Gastroesophageal sphincter (tissue), 3 donors: ENCODE results near the gene PLEKHA8.

ENCODE experiments used
- POLR2A ChIP-seq, 2 donors: fragments of 450-650 bp; IDR thresholded peaks; one replicate each; pipeline ENCODE4 v1.6.1; 2017; ENCODE audit warnings: antibody characterized with exemption in 2 of 2, mild to moderate bottlenecking in 2 of 2, moderate library complexity in 1 of 2
- POLR2AphosphoS5 ChIP-seq: sonication (generic); formaldehyde crosslinking; IDR thresholded peaks from one replicate; pipeline ENCODE4 v1.6.1; 2017; ENCODE audit warnings: antibody characterized with exemption
- TF ChIP-seq, protein P1 (sequence below), 4 experiments: fragments of 200-600 bp in 2 of 4; fragments of 450-650 bp in 2 of 4; sonication (generic) in 1 of 4; IDR thresholded peaks; one replicate each; pipeline ENCODE4 v1.5.1; 2017 to 2019; ENCODE audit warnings: antibody characterized with exemption in 4 of 4, mild to moderate bottlenecking in 2 of 4, moderate library complexity in 2 of 4

DNA sequence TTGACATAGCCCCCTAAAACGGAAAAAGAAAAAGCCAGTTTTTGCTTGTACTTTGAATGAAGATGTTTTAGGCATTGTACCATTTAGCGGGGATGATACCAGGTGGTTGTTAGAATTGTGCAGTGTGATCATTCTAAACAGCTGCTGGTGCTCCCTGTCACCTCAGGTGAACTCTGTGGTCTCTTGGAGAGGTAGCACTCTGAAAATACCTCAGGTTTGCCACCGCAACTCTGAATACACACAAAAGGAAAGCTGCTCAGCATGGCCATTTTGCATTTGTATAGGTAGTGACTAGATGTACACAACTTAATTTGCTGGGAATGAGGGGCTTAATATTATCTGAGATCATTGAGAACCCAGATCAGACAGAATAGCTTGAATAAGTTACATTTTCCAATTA, 52.6 kb downstream of the PLEKHA8 start:
- TF ChIP-seq, protein P1, sequence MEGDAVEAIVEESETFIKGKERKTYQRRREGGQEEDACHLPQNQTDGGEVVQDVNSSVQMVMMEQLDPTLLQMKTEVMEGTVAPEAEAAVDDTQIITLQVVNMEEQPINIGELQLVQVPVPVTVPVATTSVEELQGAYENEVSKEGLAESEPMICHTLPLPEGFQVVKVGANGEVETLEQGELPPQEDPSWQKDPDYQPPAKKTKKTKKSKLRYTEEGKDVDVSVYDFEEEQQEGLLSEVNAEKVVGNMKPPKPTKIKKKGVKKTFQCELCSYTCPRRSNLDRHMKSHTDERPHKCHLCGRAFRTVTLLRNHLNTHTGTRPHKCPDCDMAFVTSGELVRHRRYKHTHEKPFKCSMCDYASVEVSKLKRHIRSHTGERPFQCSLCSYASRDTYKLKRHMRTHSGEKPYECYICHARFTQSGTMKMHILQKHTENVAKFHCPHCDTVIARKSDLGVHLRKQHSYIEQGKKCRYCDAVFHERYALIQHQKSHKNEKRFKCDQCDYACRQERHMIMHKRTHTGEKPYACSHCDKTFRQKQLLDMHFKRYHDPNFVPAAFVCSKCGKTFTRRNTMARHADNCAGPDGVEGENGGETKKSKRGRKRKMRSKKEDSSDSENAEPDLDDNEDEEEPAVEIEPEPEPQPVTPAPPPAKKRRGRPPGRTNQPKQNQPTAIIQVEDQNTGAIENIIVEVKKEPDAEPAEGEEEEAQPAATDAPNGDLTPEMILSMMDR (IDR thresholded peaks at IDR 0.05), result no peak
- no peak for TF ChIP-seq POLR2A (IDR thresholded peaks at IDR 0.05)
- no peak for TF ChIP-seq POLR2AphosphoS5
